ENCODE data around the gene LY6G6C.

LY6G6C gene, protein sequence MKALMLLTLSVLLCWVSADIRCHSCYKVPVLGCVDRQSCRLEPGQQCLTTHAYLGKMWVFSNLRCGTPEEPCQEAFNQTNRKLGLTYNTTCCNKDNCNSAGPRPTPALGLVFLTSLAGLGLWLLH

DNA sequence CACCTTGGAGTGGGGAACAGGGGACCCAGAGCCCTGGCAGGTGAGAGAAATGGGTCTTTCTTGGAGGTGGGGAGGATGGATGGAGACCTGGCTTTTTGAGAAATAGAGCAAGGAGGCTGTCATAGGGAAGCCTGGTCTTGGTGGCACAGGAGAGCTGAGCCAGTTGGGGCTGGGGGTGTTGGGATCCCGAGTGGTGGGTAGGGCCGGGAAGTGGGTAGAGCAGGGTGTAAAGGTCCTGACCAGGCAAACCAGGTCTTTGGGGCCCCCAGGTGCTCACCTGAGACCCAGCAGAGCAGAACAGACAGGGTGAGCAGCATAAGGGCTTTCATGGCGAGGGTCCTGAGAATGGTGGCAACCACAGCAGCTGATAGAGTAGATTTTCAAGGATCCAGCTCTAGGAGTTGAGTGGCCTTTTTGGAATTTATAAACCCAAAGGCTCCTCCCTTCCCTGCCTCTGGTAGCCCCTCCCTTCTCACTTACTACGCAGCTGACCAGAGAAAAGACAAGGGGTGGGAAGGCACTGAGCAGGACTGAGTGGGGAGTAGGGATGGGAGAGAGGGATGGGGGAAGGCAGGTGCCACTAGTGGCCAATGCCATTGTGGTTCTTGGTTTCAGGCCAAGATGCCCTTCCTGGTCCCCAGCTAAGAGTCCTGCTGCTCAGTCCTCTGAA lies at the start of gene LY6G6C:
Gene LY6G6C (minus strand): TSS at position 396 of the 670 bp plus-strand sequence. CDS start 67 bp downstream, at position 329.
- DNase-seq (ENCODE audit: low read depth) = no peak

- no peak for DNase-seq (ENCODE audit: low read depth)
These were observed 49.3 kb upstream of the LY6G6C start for GRCh38 chr6:31770860-31771259.

- DNase-seq (ENCODE audit: low read depth) = peak; percentile 53
These were observed 48.3 kb upstream of the LY6G6C start for GRCh38 chr6:31769684-31770371.

DNA sequence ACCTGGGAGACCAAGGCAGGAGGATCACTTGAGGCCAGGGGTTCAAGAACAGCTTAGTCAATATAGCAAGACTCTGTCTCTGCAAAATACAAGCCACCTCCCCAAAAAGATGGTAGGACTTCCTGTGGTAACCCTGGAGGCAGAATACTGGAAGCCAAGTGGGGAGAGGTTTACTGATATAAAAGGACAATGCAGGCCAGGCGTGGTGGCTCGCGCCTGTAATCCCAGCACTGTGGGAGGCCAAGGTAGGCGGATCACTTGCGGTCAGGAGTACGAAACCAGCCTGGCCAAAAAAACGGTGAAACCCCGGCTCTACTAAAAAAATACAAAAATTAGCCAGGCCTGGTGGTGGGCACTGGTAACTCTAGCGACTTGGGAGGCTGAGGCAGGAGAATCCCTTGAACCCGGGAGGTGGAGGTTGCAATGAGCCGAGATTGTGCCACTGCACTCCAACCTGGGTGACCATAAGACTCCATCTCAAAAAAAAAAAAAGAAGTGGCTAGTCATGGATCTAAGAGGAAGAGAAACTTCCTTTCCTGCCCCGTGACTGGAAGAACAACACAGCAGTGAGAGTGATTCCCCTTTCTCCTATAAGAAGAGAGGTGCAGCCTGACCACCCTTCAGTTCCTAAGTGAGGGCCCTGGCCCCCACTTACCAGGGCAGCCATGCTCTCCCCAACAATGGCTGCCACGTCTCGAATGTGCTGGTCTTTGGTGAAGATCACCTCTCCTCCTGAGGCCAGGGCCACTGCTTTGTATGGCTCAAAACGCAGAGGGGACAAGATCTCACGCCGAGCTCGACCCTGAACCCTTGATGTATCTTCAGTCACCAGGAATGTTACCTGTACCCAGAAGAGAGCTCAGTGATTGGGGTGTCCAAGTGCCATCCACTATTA lies 47.1 kb upstream of the LY6G6C start:
- DNase-seq (ENCODE audit: low read depth) = no peak

DNA sequence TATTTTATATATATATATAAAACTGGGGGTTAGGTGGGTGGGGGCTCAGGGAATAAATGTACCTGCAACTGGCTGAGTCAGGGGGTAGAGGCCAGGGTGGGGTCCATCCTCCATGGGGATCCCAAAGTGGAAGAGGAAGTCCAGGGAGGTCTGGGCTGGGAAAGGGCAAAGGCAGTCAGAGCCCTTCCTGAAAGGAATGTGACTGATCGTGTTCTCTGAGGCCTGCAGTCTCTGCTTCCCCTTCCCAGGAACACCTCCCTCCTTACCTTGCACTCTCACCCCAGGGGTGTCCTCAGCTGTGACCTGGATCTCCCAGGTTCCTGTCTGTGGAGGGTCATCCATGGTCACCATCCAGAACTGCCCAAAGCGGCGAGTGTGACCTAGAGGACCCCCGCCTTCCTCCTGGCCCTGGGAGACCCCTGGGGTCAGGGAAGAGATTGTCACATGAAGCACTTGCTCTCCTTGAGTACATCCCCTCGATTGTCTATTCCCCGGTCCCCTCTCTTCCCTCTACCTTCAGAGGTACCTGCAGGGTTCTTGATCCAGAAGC lies 45.6 kb upstream of the LY6G6C start:
- no peak for DNase-seq (ENCODE audit: low read depth)

- no peak for DNase-seq (ENCODE audit: low read depth)
These were observed 44.6 kb upstream of the LY6G6C start for GRCh38 chr6:31765910-31766794.

DNA sequence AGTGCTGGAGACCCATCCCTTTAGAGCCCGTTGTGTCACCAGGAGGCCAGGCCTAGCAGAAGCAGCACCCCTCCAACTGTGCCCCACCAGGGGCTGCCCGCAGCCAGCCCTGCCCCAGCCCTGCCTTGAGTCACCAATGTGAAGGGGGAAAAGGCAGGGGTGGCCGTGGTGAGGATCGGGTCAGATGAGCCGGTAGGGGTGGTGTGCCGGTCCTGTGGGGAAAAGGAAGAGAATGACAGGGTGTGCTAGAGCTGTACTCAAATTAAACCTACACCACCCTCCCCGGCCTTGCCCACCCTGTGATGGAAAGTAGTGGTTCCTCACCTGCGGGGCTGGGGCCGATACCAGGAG lies 44.0 kb upstream of the LY6G6C start:
- no peak for DNase-seq (ENCODE audit: low read depth)

DNA sequence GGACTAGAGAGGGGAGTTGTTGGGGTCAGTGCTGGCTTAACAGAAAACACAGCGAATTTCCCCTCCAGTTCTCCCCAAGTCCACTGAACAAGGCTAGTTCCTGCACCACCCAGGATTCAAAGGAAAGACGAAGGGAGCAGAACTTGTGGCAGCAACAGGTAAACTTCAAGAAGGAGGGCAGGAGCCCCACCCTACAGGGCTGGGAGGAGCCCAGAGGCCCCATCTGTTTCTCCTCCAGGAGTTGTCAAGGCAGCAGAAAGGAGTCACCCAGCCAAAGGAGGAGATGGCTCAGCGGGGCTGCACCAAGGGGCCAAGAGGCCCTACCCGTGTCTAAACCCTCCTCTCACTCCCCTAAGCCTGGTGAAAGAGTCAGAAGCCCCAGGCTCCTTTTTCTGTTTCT lies 42.7 kb upstream of the LY6G6C start:
- DNase-seq (ENCODE audit: low read depth) = no peak

GRCh38 chr6:31763619-31763940 lies 42.0 kb upstream of the LY6G6C start:
- peak; percentile 15 for DNase-seq (ENCODE audit: low read depth)

- DNase-seq (ENCODE audit: low read depth) = no peak
These were observed 41.5 kb upstream of the LY6G6C start for GRCh38 chr6:31762878-31763618.

DNA sequence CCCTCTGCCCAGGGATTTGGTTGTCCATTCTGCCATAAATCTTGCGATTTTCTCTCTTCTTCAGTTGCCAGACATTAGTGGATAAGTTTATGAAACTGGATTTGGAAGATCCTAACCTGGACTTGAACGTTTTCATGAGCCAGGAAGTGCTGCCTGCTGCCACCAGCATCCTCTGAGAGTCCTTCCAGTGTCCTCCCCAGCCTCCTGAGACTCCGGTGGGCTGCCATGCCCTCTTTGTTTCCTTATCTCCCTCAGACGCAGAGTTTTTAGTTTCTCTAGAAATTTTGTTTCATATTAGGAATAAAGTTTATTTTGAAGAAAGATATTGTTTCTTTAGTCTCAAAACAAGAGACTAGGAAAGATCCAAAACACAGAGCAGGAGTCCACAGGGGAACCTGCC lies 40.8 kb upstream of the LY6G6C start, which contains the start of gene SAPCD1:
Gene SAPCD1 (plus strand): TSS at position 301 of the 400 bp plus-strand sequence. CDS start 399 bp downstream, outside the sequence.
- no peak for DNase-seq (ENCODE audit: low read depth)

- no peak for DNase-seq (ENCODE audit: low read depth)
These were observed 39.8 kb upstream of the LY6G6C start for GRCh38 chr6:31761343-31761742.

DNA sequence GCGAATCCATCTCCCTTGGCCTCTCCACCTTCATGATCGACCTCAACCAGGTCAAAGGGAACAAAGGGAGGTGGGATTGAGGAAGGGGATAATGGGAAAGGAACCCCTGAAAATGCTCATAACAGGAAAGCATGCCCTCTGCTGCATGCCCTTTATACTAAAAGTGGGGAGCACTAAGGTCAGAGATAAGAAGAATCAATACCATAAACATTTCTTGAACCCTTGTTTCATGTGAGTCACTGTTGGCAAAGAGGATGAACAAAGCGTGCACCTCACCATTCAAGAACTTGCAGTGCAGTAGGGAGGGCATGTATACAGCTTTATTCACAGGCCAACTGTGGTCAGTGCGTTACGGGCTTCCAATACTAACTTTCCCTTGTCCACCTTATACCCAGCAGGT lies 39.2 kb upstream of the LY6G6C start:
- DNase-seq (ENCODE audit: low read depth) = no peak

GRCh38 chr6:31758281-31758680 lies 36.7 kb upstream of the LY6G6C start:
- no peak for DNase-seq (ENCODE audit: low read depth)

- peak; percentile 88 for DNase-seq (ENCODE audit: low read depth)
These were observed 31.3 kb upstream of the LY6G6C start for GRCh38 chr6:31752739-31753319.

- peak; percentile 86 for DNase-seq (ENCODE audit: low read depth)
These were observed 29.0 kb upstream of the LY6G6C start for GRCh38 chr6:31750411-31751022.

DNA sequence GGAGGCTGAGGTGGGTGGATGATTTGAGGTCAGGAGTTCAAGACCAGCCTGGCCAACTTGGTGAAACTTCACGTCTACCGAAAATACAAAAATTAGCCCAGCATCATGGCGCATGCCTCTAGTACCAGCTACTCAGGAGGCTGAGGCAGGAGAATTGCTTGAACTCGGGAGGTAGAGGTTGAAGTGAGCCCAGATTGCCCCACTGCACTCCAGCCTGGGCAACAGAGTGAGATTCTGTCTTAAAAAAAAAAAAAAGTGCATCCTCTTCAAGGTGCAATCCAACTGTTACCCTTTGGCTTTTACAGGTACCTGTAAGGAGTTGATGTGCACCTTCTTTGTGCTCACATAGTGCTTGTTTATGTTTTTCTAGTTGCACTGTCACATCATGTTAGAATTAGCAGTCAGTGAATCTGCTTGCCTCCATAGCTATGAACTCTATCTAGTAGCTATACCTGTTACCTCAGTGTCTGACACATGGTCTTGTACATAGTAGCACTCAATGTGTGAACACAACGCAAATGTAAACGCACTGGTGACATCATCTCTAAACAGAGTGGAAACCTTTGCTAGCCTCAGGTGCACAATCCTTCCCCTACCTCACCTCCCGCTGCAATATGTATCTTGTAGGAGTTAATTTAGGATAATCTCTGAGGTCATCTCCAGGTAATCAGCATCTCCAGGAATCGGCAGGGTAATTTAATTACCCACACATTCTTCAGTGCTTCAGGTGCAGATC lies 27.9 kb upstream of the LY6G6C start:
- DNase-seq (ENCODE audit: low read depth) = no peak

DNA sequence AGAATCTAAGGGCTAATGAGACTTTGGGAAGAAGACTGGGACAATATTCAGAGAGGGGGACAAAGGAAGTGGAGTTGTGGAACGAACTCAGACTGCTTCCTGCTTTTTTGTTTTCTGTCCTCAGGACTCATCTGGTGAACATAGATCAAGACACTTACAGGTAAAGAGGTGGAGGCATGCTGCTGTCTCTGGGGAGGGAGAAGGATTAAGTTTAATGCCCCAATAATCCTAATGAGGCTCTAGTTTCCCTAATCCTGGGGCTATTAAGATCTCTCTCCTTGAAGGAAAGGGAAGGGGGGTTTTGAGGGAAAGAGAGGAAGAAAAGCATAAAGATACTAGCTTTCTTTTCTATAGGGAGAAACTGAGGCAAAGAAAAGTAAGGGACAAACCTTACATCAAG lies 22.9 kb upstream of the LY6G6C start:
- DNase-seq (ENCODE audit: low read depth) = no peak

DNA sequence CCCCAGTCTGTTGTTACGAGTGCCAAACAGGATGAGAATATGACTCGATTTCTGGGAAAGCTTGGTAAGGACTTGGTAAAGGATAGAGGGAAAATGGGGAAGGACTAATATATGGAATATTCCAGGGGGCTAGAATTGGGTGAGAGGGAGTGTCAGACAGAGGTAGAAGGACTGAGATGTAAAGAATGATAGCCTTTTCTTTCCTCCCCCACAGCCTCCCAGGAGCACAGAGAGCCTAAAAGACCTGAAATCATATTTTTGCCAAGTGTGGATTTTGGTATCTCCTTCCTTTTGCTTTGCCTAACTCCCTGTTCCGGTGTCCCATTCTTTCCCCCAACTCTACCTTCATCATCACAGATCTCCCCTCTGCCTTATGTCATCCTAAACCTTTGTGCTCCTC lies 21.3 kb upstream of the LY6G6C start:
- DNase-seq (ENCODE audit: low read depth) = no peak

All from iris pigment epithelial cell (primary cell).